ENCODE results near the gene NTN1. TPM values are rescaled to one million over a fixed set of nuclear protein-coding genes. Genes with fewer than 3 reads are reported as not detected.

Gene NTN1
- under 1 TPM; 0.33 to 0.34 TPM for total RNA-seq

GRCh38 chr17:9021158-9021991 lies at the start of gene NTN1:
Gene NTN1, plus strand, starts transcription at chr17:9021510. Its CDS starts 864 bp downstream, at chr17:9022374.

Small RNA genes lying within 50 kb of the gene (small RNA-seq; reads per million reads assigned to genes)
- 0 reads per million in 2 donors for gene AC005695.3

Other genes starting within 250 kb of the NTN1 start
- under 1 TPM in 1 of 2 donors, not detected in 1; under 0.01 TPM for gene MFSD6L, start 222.1 kb upstream of the NTN1 start, total RNA-seq
- gene PIK3R6, start 153.8 kb upstream of the NTN1 start, total RNA-seq: under 1 TPM in 1 of 2 donors, not detected in 1; 0.33 TPM
- gene PIK3R5, start 55.8 kb upstream of the NTN1 start, total RNA-seq: under 1 TPM; 0.33 to 0.69 TPM

Data from melanocyte of skin (primary cell).